Upper lobe of left lung (tissue), 6 donors: ENCODE measurements around the gene INTS11. TPM values are rescaled to one million over a fixed set of nuclear protein-coding genes. Genes with fewer than 3 reads are reported as not detected.

Experiments
- ATAC-seq, 2 donors: fragments of 200-7000 bp; cut with Tn5 transposase; one replicate each; pipeline ENCODE4 v1.9.1; 2022; ENCODE audit warnings: mild to moderate bottlenecking in 2 of 2, moderate library complexity in 2 of 2; ENCODE audit not compliant: low FRiP score in 2 of 2
- DNase-seq, 2 donors: peaks; one replicate each; pipeline ENCODE4 v3.0.0-alpha.2; 2019 to 2020
- H3K27ac ChIP-seq, 4 donors: fragments of 200-600 bp; sonication (generic); one replicate each; pipeline ENCODE4 v1.5.1; 2016 to 2019
- H3K27me3 ChIP-seq, 4 donors: fragments of 200-600 bp; sonication (generic); one replicate each; pipeline ENCODE4 v1.5.1; 2017 to 2019
- H3K36me3 ChIP-seq, 4 donors: fragments of 200-600 bp; sonication (generic); one replicate each; pipeline ENCODE4 v1.5.1; 2016 to 2019
- H3K4me1 ChIP-seq, 4 donors: fragments of 200-600 bp; sonication (generic); one replicate each; pipeline ENCODE4 v1.5.1; 2018 to 2019
- H3K4me3 ChIP-seq, 4 donors: fragments of 200-600 bp; sonication (generic); one replicate each; pipeline ENCODE4 v1.5.1; 2017 to 2019; ENCODE audit warnings: mild to moderate bottlenecking in 2 of 4, moderate library complexity in 1 of 4
- H3K9me3 ChIP-seq, 4 donors: fragments of 200-600 bp; sonication (generic); one replicate each; pipeline ENCODE4 v1.5.1; 2018 to 2019
- EP300 ChIP-seq, 4 donors: sonication (generic); formaldehyde crosslinking; IDR thresholded peaks; one replicate each; pipeline ENCODE4 v1.5.1; 2017; ENCODE audit warnings: antibody characterized with exemption in 4 of 4, control low read depth in 2 of 4
- POLR2A ChIP-seq, 4 donors: fragments of 450-650 bp; IDR thresholded peaks; one replicate each; pipeline ENCODE4 v1.5.1; 2016 to 2017; ENCODE audit warnings: antibody characterized with exemption in 4 of 4, mild to moderate bottlenecking in 2 of 4
- POLR2AphosphoS5 ChIP-seq, 2 donors: sonication (generic); formaldehyde crosslinking; IDR thresholded peaks; one replicate each; pipeline ENCODE4 v1.5.1; 2017; ENCODE audit warnings: antibody characterized with exemption in 2 of 2
- WGBS, 2 donors: methylation state at CpG; one replicate each; pipeline ENCODE4 v1.1.5; 2017 to 2018; 5-methylcytosine and 5-hydroxymethylcytosine counted together
- total RNA-seq, 6 donors: library from RNA; depleted of rRNA in 4 of 6; stranded (reverse); fragments of >200 nt in 4 of 6; gene quantifications; one replicate each; pipeline versions ENCODE4 v1.1.0 to v1.2.1, GENCODE V29; 2016 to 2021
- TF ChIP-seq, protein P1 (sequence below), 6 experiments: fragments of 450-650 bp in 4 of 6; fragments of 200-600 bp in 2 of 6; sonication (generic) in 2 of 6; IDR thresholded peaks; one replicate each; pipeline ENCODE4 v1.5.1; 2016 to 2019; ENCODE audit warnings: antibody characterized with exemption in 6 of 6
- donor health status: DM: no; HTN: no; CAD: no; lungs with moderate emphysema.
- donor health status: DM: no; HTN: yes; CAD: no; lungs with severe emphysema.

INTS11 gene
- total RNA-seq, 6 donors from 2014 or later, result 71.7 to 267 (median 90.5) TPM

DNA sequence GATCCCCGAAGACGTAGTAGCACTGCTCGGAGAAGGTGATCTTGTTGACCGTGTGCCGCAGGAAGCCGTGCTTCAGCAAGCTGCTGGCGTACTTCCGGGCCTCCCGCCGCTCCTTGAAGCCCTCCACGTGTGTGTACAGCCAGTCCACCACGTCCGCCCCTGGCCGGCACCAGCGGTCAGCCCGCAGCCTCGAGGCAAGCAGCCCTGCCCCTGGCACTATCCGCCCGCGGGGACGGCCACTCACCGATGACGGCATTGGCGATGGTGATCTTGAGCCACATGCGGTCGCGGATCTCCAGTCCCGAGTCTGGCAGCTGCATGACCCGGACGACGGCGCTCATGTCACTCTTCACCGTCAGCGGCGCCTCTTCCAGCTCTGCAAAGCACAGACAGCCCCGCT, 13.8 kb upstream of the INTS11 start:
- no peaks in the 10 kb centered on the region for H3K27me3 ChIP-seq
- no peak overlapping the region for H3K27ac ChIP-seq
- DNase-seq (peak in 1 of 2 donors; percentile 85), ATAC-seq (no peak)
- H3K4me3 ChIP-seq, result no peak overlapping the region
- no peak for TF ChIP-seq EP300 (IDR thresholded peaks at IDR 0.05)
- no peak for TF ChIP-seq POLR2AphosphoS5 (IDR thresholded peaks at IDR 0.05)
- no peak for TF ChIP-seq POLR2A (IDR thresholded peaks at IDR 0.05)
- TF ChIP-seq, protein P1, sequence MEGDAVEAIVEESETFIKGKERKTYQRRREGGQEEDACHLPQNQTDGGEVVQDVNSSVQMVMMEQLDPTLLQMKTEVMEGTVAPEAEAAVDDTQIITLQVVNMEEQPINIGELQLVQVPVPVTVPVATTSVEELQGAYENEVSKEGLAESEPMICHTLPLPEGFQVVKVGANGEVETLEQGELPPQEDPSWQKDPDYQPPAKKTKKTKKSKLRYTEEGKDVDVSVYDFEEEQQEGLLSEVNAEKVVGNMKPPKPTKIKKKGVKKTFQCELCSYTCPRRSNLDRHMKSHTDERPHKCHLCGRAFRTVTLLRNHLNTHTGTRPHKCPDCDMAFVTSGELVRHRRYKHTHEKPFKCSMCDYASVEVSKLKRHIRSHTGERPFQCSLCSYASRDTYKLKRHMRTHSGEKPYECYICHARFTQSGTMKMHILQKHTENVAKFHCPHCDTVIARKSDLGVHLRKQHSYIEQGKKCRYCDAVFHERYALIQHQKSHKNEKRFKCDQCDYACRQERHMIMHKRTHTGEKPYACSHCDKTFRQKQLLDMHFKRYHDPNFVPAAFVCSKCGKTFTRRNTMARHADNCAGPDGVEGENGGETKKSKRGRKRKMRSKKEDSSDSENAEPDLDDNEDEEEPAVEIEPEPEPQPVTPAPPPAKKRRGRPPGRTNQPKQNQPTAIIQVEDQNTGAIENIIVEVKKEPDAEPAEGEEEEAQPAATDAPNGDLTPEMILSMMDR (IDR thresholded peaks at IDR 0.05), result no peak
- WGBS, 2 donors, result 95 to 100% methylated on average over 2 to 32 of the region's 36 CpGs
- no peaks in the 10 kb centered on the region for H3K9me3 ChIP-seq
- H3K4me1 ChIP-seq, result no peaks in the 10 kb centered on the region
- peaks cover 3 to 70% (median 44%) of the 10 kb centered on the region in 4 donors for H3K36me3 ChIP-seq

- DNase-seq, result peak in 1 of 2 donors; percentile 88
- 74 to 91% methylated on average over 10 to 13 of the region's 18 CpGs for WGBS, 2 donors
- peaks cover 0 to 3% (median 0%) of the 10 kb centered on the region in 4 donors for H3K4me1 ChIP-seq
- no peak for ATAC-seq
- H3K36me3 ChIP-seq, result peaks cover 3 to 70% (median 44%) of the 10 kb centered on the region in 4 donors
- no peak overlapping the region for H3K4me3 ChIP-seq
- TF ChIP-seq POLR2AphosphoS5 (IDR thresholded peaks at IDR 0.05) (no peak), POLR2A (IDR thresholded peaks at IDR 0.05) (no peak)
- TF ChIP-seq, protein P1 (IDR thresholded peaks at IDR 0.05), result no peak
- H3K27ac ChIP-seq, result no peak overlapping the region
- H3K27me3 ChIP-seq, result no peaks in the 10 kb centered on the region
- no peaks in the 10 kb centered on the region for H3K9me3 ChIP-seq
These were observed 13.3 kb upstream of the INTS11 start for GRCh38 chr1:1337793-1338147.

GRCh38 chr1:1336931-1337792, 12.7 kb upstream of the INTS11 start:
- Histone ChIP-seq H3K4me1 (peaks cover 0 to 9% (median 0%) of the 10 kb centered on the region in 4 donors), H3K27ac (no peak overlapping the region), H3K36me3 (peaks cover 3 to 70% (median 44%) of the 10 kb centered on the region in 4 donors), H3K27me3 (no peaks in the 10 kb centered on the region), H3K4me3 (no peak overlapping the region), H3K9me3 (no peaks in the 10 kb centered on the region)
- DNase-seq (peak in 1 of 2 donors; percentile 81), ATAC-seq (no peak)
- 96 to 97% methylated on average over 31 to 32 of the region's 32 CpGs for WGBS, 2 donors
- TF ChIP-seq, protein P1 (IDR thresholded peaks at IDR 0.05), result no peak
- TF ChIP-seq POLR2A (IDR thresholded peaks at IDR 0.05), result no peak
- no peak for TF ChIP-seq EP300 (IDR thresholded peaks at IDR 0.05)
- TF ChIP-seq POLR2AphosphoS5 (IDR thresholded peaks at IDR 0.05), result no peak

DNA sequence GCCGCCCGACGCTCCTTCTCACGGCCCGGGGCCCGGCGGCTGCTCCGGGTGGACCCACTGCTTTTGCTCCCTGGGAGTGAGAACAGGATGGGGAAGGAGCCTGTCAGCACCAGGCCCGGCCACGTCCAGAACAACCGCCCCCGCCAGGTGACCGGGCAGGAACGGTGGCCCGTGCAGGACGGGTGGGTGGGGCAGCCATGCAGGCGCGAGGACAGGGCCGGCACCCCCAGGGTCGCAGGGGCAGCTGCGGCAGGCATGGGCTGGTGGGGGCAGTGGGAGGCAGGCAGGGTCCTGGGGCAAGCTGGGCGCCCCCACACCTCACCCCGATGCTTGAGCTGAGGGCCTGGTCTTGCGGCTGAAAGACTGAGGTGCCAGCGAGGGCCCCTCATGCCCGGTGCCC, 12.0 kb upstream of the INTS11 start:
- peaks cover 3 to 64% (median 44%) of the 10 kb centered on the region in 4 donors for H3K36me3 ChIP-seq
- H3K27me3 ChIP-seq, result no peaks in the 10 kb centered on the region
- H3K27ac ChIP-seq, result no peak overlapping the region
- 96 to 98% methylated on average over 8 to 22 of the region's 26 CpGs for WGBS, 2 donors
- DNase-seq (peak in 1 of 2 donors; percentile 79), ATAC-seq (no peak)
- H3K9me3 ChIP-seq, result no peaks in the 10 kb centered on the region
- H3K4me3 ChIP-seq, result no peak overlapping the region
- TF ChIP-seq EP300 (IDR thresholded peaks at IDR 0.05), result no peak
- TF ChIP-seq POLR2A (IDR thresholded peaks at IDR 0.05), result no peak
- TF ChIP-seq POLR2AphosphoS5 (IDR thresholded peaks at IDR 0.05), result no peak
- H3K4me1 ChIP-seq, result peaks cover 0 to 17% (median 1%) of the 10 kb centered on the region in 4 donors

- WGBS, 2 donors, result 60 to 88% methylated on average over 1 to 19 of the region's 21 CpGs
- TF ChIP-seq, protein P1 (IDR thresholded peaks at IDR 0.05), result no peak
- TF ChIP-seq EP300 (IDR thresholded peaks at IDR 0.05), result no peak
- peaks cover 0 to 23% (median 8%) of the 10 kb centered on the region in 4 donors for H3K4me1 ChIP-seq
These were observed 11.4 kb upstream of the INTS11 start for GRCh38 chr1:1335792-1336248.

More at GRCh38 chr1:1335792-1336248, 11.4 kb upstream of the INTS11 start:
- DNase-seq (peak in 1 of 2 donors; percentile 75), ATAC-seq (no peak)
- Histone ChIP-seq H3K4me3 (no peak overlapping the region), H3K9me3 (no peaks in the 10 kb centered on the region), H3K27ac (no peak overlapping the region), H3K27me3 (no peaks in the 10 kb centered on the region), H3K36me3 (peaks cover 3 to 58% (median 41%) of the 10 kb centered on the region in 4 donors)
